ENCODE results near the gene FNDC3B.

DNA sequence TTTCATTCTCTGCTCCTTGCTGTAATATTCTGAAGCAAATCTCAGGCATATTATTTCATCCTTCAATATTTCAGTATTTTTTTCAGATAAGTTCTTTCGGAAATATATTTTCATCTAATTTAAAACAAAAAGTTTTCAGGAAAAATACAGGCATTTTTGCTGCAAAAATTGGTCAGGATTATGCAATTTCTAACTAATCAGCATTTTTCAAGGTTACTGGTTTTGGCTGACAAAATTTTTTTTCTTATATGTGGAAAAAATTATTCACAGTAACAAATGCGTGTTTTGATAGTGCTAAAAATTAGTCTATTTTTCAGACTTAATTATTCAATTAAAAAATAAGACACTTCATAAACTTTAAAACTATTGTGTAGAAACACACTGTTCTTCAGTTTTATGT is 31.4 kb downstream of the FNDC3B start:
- TF ChIP-seq, protein P1, sequence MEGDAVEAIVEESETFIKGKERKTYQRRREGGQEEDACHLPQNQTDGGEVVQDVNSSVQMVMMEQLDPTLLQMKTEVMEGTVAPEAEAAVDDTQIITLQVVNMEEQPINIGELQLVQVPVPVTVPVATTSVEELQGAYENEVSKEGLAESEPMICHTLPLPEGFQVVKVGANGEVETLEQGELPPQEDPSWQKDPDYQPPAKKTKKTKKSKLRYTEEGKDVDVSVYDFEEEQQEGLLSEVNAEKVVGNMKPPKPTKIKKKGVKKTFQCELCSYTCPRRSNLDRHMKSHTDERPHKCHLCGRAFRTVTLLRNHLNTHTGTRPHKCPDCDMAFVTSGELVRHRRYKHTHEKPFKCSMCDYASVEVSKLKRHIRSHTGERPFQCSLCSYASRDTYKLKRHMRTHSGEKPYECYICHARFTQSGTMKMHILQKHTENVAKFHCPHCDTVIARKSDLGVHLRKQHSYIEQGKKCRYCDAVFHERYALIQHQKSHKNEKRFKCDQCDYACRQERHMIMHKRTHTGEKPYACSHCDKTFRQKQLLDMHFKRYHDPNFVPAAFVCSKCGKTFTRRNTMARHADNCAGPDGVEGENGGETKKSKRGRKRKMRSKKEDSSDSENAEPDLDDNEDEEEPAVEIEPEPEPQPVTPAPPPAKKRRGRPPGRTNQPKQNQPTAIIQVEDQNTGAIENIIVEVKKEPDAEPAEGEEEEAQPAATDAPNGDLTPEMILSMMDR (IDR thresholded peaks at IDR 0.05), result no peak
- no peak for TF ChIP-seq POLR2A (IDR thresholded peaks at IDR 0.05)

Data from testis (tissue), 2 donors.